Pancreas (tissue), 10 donors: ENCODE results near the gene ETNK2. TPM values are rescaled to one million over a fixed set of nuclear protein-coding genes. Genes with fewer than 3 reads are reported as not detected.

Experiments used
- ATAC-seq, 4 donors: fragments of 200-7000 bp; cut with Tn5 transposase; one replicate each; pipeline versions ENCODE4 v1.8.0 to v1.9.1; 2020; ENCODE audit warnings: mild to moderate bottlenecking in 4 of 4, moderate library complexity in 4 of 4
- DNase-seq, 6 donors: peaks; one replicate each; pipeline ENCODE4 v3.0.0-alpha.2; 2020
- FAIRE-seq: peaks from 2 replicates; lab custom pipeline; 2012; peaks lifted over from hg19 to GRCh38; lab: Jason Lieb, UNC
- H3K27ac ChIP-seq, 4 donors: fragments of 200-600 bp; sonication (generic); 1 replicate in 3 of 4; 2 replicates in 1 of 4; pipeline versions ENCODE4 v1.5.0 to v1.8.0; 2020
- H3K27me3 ChIP-seq, 4 donors: fragments of 200-600 bp; one replicate each; pipeline ENCODE4 v1.8.0; 2021
- H3K36me3 ChIP-seq, 3 donors: fragments of 200-600 bp; sonication (generic) in 1 of 3; one replicate each; pipeline versions ENCODE4 v1.5.0 to v1.8.0; 2020 to 2021
- H3K4me1 ChIP-seq, 3 donors: fragments of 200-600 bp; one replicate each; pipeline ENCODE4 v1.8.0; 2021
- H3K4me3 ChIP-seq, 4 donors: fragments of 200-600 bp; sonication (generic) in 2 of 4; one replicate each; pipeline versions ENCODE4 v1.5.0 to v1.8.0; 2020 to 2021
- H3K9me3 ChIP-seq, 4 donors: fragments of 200-600 bp; one replicate each; pipeline ENCODE4 v1.8.0; 2021
- CTCF ChIP-seq, 4 donors: fragments of 200-600 bp; sonication (generic) in 3 of 4; IDR thresholded peaks; one replicate each; pipeline versions ENCODE4 v1.5.0 to v1.8.0; 2021; ENCODE audit warnings: antibody characterized with exemption in 4 of 4
- WGBS, 2 donors: extraction: QIAGEN DNeasy Blood & Tissue Kit; methylation state at CpG; one replicate each; pipeline ENCODE4 v1.1.7; 2013; 5-methylcytosine and 5-hydroxymethylcytosine counted together
- intact Hi-C, 3 donors: fragments of 100-400 bp; cut with DNase I; formaldehyde crosslinking; loops; one replicate each; pipeline versions ENCODE4 v1.11.1 to v1.14.2; 2022
- polyA plus RNA-seq, 2 donors: library from polyadenylated mRNA; stranded (reverse); fragments of 200-250 nt; gene quantifications; one replicate each; pipeline ENCODE4 v1.2.3, GENCODE V29; 2013
- total RNA-seq, 6 donors: library from RNA; stranded (reverse); fragmentation: NEBNext Ultra II Directional in 4 of 6; extraction: Animal tissue kit (Norgen Biotek cat#: 25700) in 4 of 6; gene quantifications; one replicate each; pipeline versions ENCODE4 v1.2.1 to v1.2.4, GENCODE V29; 2021 to 2023
- donor health status: healthy with polysubstance abuse.
- donor health status: DM: no; HTN: no; CAD: no; lungs with moderate emphysema.
- donor health status: DM: no; HTN: no; CAD: no.
- donor health status: control.
- donor health status: control.
- donor health status: Bipolar disorder and iron deficiency.
- donor health status: DM: yes; HTN: yes; CAD: no.
- donor health status: DM: no; HTN: no; CAD: no.
- donor health status: DM: no; HTN: no; CAD: no.
- donor health status: DM: yes; HTN: yes; CAD: no.

The ETNK2 gene
- total and polyA plus RNA-seq, 8 donors, result 3.8 to 15.5 (median 6.9) TPM

- ATAC-seq (peak in 2 of 4 donors; percentile 9 to 19), FAIRE-seq (no peak), DNase-seq (peak in 1 of 6 donors; percentile 43)
- Histone ChIP-seq H3K27ac (peak overlapping the region in 1 of 4 donors; percentile 7), H3K36me3 (no peaks in the 10 kb centered on the region), H3K9me3 (no peaks in the 10 kb centered on the region), H3K4me3 (no peak overlapping the region), H3K4me1 (no peaks in the 10 kb centered on the region), H3K27me3 (no peaks in the 10 kb centered on the region)
- 44 to 47% methylated on average over 14 of the region's 14 CpGs for WGBS, 2 donors
- intact Hi-C loops, result loop anchor here in 1 of 3 donors (5.0 kb wide), 1 partner anchor 45 kb away; no protein-coding TSS in a partner anchor
- no peak for TF ChIP-seq CTCF (IDR thresholded peaks at IDR 0.05)
Measured at GRCh38 chr1:204161609-204162493, 10.0 kb upstream of the ETNK2 start.

- DNase-seq (no peak), FAIRE-seq (no peak)
Measured at GRCh38 chr1:204157962-204158361, 6.1 kb upstream of the ETNK2 start.

GRCh38 chr1:204155881-204156280 lies 4.0 kb upstream of the ETNK2 start:
- no peak for FAIRE-seq
- ATAC-seq, result no peak
- peak in 1 of 6 donors; percentile 43 for DNase-seq
- Histone ChIP-seq H3K9me3 (no peaks in the 10 kb centered on the region), H3K4me3 (no peak overlapping the region), H3K4me1 (no peaks in the 10 kb centered on the region), H3K27ac (no peak overlapping the region), H3K36me3 (no peaks in the 10 kb centered on the region), H3K27me3 (no peaks in the 10 kb centered on the region)
- intact Hi-C loops, result loop anchor here in 2 of 3 donors (5.0 kb wide), 2 partner anchors 201 to 211 kb away; partner anchors contain the start of gene PLEKHA6 (in 1 of the 2)
- 74 to 77% methylated on average over 10 of the region's 10 CpGs for WGBS, 2 donors
- no peak for TF ChIP-seq CTCF (IDR thresholded peaks at IDR 0.05)

More at GRCh38 chr1:204157962-204158361, 6.1 kb upstream of the ETNK2 start:
- Histone ChIP-seq H3K9me3 (no peaks in the 10 kb centered on the region), H3K4me1 (no peaks in the 10 kb centered on the region), H3K36me3 (no peaks in the 10 kb centered on the region), H3K4me3 (no peak overlapping the region), H3K27me3 (no peaks in the 10 kb centered on the region), H3K27ac (no peak overlapping the region)
- no peak for TF ChIP-seq CTCF (IDR thresholded peaks at IDR 0.05)
- intact Hi-C loops, result loop anchor here in 2 of 3 donors (5.0 kb wide), 2 partner anchors 199 to 209 kb away; partner anchors contain the start of gene PLEKHA6 (in 1 of the 2)
- WGBS, 2 donors, result 59 to 68% methylated on average over 6 of the region's 6 CpGs
- ATAC-seq, result no peak

- Histone ChIP-seq H3K36me3 (no peaks in the 10 kb centered on the region), H3K4me3 (no peak overlapping the region), H3K27me3 (no peaks in the 10 kb centered on the region), H3K27ac (no peak overlapping the region), H3K9me3 (no peaks in the 10 kb centered on the region), H3K4me1 (no peaks in the 10 kb centered on the region)
- intact Hi-C loops, result loop anchor here in 2 of 3 donors (5.0 kb wide), 2 partner anchors 203 to 213 kb away; partner anchors contain the start of gene PLEKHA6 (in 1 of the 2)
- no peak for TF ChIP-seq CTCF (IDR thresholded peaks at IDR 0.05)
- FAIRE-seq (no peak), DNase-seq (no peak), ATAC-seq (no peak)
- WGBS, 2 donors, result 87 to 88% methylated on average over 14 to 15 of the region's 15 CpGs
Measured at GRCh38 chr1:204154568-204155255, 2.9 kb upstream of the ETNK2 start.
